BLaER1 treated with 17β-estradiol and CSF1 and Interleukin-3, amounts not matched to agents 10 nM and 100 nM (cell line): ENCODE measurements around the gene TMTC1.

Experiments
- H3K27ac ChIP-seq, 11 experiments: shearing (Covaris generic); formaldehyde crosslinking; 2 replicates each; pipeline ENCODE4 v1.8.1; 2022
- H3K27me3 ChIP-seq, 11 experiments: shearing (Covaris generic); formaldehyde crosslinking; 2 replicates each; pipeline ENCODE4 v1.8.1; 2022
- H3K36me3 ChIP-seq, 11 experiments: shearing (Covaris generic); formaldehyde crosslinking; 2 replicates each; pipeline ENCODE4 v1.8.1; 2022
- H3K4me1 ChIP-seq, 10 experiments: shearing (Covaris generic); formaldehyde crosslinking; 2 replicates each; pipeline ENCODE4 v1.8.1; 2022
- H3K4me2 ChIP-seq, 11 experiments: shearing (Covaris generic); formaldehyde crosslinking; 2 replicates each; pipeline ENCODE4 v1.8.1; 2022
- H3K4me3 ChIP-seq, 10 experiments: shearing (Covaris generic); formaldehyde crosslinking; 2 replicates each; pipeline ENCODE4 v1.8.1; 2022
- H3K9ac ChIP-seq, 11 experiments: shearing (Covaris generic); formaldehyde crosslinking; 2 replicates each; pipeline ENCODE4 v1.8.1; 2022
- H3K9me3 ChIP-seq, 11 experiments: shearing (Covaris generic); formaldehyde crosslinking; replicated peaks in 1 of 11; 2 replicates each; pipeline ENCODE4 v1.8.1; 2022
- H4K20me1 ChIP-seq, 11 experiments: shearing (Covaris generic); formaldehyde crosslinking; 2 replicates each; pipeline ENCODE4 v1.8.1; 2022
- Cebpa-rat ChIP-seq, 11 experiments: shearing (Covaris generic); IDR thresholded peaks; 2 replicates each; pipeline ENCODE4 v1.8.1; 2022

TMTC1 gene

DNA sequence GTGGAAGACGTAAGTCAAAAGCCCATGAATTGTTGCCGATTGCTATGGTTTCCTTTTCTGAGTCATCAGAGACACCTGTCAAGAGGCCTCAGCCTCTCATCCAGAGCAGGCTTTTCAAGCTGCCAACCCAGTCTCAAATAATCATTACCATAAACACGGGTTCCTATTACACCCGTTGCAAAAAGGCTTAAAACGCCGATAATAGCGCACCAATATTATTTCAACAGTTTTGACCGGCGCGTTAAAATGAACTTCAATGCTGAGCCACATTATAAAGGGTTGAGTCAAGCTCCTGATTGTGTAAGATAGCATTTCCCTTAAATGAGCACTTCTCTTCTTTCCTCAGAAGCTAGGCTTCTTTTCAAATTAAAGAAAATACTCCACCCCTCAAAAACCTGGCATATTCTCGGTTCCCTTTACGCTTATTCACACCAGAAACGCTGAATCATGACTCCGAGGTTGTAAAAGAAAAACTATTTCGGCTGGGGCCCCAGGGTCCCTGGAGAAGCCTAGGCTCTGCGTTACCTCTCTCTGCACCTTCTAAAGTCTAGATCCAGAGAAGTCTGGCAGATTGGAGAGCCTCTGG is 1.4 kb downstream of the TMTC1 start:
- peak overlapping the region in 4 of 11 experiments; percentile 8 to 57 (median 41); a peak in 6 of 22 replicates for H3K27ac ChIP-seq
- no peak overlapping the region for H3K4me3 ChIP-seq
- no peaks in the 10 kb centered on the region for H3K27me3 ChIP-seq
- H4K20me1 ChIP-seq = no peaks in the 10 kb centered on the region
- peaks cover 20 to 32% (median 29%) of the 10 kb centered on the region in 11 experiments for H3K9me3 ChIP-seq
- no peak for TF ChIP-seq Cebpa-rat (IDR thresholded peaks at IDR 0.05)
- H3K4me1 ChIP-seq = peaks cover 0 to 19% (median 0%) of the 10 kb centered on the region in 10 experiments; a peak in 7 of 20 replicates
- H3K36me3 ChIP-seq = no peaks in the 10 kb centered on the region
- H3K9ac ChIP-seq = no peak overlapping the region; a peak in 1 of 22 replicates
- H3K4me2 ChIP-seq = peak overlapping the region in 5 of 11 experiments; percentile 17 to 62 (median 47); a peak in 8 of 22 replicates

DNA sequence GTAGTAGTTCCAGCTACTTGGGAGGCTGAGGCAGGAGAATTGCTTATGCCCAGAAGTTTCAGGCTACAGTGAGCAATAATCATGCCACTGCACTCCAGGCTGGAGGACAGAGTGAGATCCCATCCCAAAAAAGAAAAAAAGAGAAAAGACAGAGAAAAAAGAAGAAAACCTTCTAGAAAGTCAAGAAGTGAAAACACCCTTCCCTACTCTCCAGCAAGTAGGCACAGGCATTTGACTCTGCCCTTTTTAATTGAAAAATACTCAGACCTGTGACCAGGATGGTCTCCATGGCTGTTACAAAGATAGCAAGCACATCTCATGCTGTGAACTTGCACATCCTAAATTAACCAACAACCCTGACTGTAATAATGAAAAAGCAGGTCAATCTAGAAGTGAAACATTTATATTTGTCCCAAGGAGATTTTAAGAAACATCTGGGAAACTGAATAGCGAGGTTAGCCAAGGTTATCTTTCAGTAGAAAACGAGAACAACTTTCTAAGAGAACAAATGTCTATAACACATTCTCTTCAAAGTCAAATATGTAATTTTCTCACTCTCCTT is 2.0 kb downstream of the TMTC1 start:
- peak overlapping the region in 4 of 11 experiments; percentile 8 to 57 (median 41); a peak in 5 of 22 replicates for H3K27ac ChIP-seq

DNA sequence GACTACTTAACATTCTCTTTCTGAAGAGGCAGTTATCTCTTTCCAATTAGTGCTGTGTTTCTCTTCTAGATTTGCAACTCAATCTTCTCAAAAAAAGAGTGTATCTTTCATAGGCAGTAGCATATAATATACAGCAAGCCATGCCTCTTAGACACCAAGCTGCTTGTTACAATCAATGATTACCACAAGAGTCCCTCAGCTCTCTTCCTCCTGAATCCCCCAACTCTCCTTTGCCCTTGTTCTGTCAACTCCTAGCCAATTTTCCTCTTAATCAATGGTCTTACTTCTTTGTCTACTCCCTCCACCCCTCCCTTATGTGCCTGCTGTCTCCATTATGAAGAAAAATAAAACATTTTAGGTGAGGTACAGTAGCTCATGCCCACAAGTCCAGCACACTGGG is 2.6 kb downstream of the TMTC1 start:
- Histone ChIP-seq H3K9me3 (peaks cover 20 to 40% (median 30%) of the 10 kb centered on the region in 11 experiments), H3K4me3 (no peak overlapping the region), H4K20me1 (no peaks in the 10 kb centered on the region), H3K36me3 (no peaks in the 10 kb centered on the region), H3K27me3 (no peaks in the 10 kb centered on the region), H3K9ac (no peak overlapping the region), H3K27ac (no peak overlapping the region), H3K4me1 (peaks cover 0 to 19% (median 0%) of the 10 kb centered on the region in 10 experiments; a peak in 7 of 20 replicates), H3K4me2 (peak overlapping the region in 4 of 11 experiments; percentile 27 to 62 (median 54); a peak in 3 of 22 replicates)
- TF ChIP-seq Cebpa-rat (IDR thresholded peaks at IDR 0.05) = no peak

More for the DNA sequence above, 2.0 kb downstream of the TMTC1 start:
- Histone ChIP-seq H3K4me1 (peaks cover 0 to 19% (median 0%) of the 10 kb centered on the region in 10 experiments; a peak in 7 of 20 replicates), H3K4me3 (no peak overlapping the region), H3K9ac (no peak overlapping the region; a peak in 1 of 22 replicates), H3K4me2 (peak overlapping the region in 5 of 11 experiments; percentile 17 to 62 (median 47); a peak in 7 of 22 replicates), H3K9me3 (peaks cover 20 to 34% (median 29%) of the 10 kb centered on the region in 11 experiments), H3K27me3 (no peaks in the 10 kb centered on the region), H4K20me1 (no peaks in the 10 kb centered on the region), H3K36me3 (no peaks in the 10 kb centered on the region)
- no peak for TF ChIP-seq Cebpa-rat (IDR thresholded peaks at IDR 0.05)

DNA sequence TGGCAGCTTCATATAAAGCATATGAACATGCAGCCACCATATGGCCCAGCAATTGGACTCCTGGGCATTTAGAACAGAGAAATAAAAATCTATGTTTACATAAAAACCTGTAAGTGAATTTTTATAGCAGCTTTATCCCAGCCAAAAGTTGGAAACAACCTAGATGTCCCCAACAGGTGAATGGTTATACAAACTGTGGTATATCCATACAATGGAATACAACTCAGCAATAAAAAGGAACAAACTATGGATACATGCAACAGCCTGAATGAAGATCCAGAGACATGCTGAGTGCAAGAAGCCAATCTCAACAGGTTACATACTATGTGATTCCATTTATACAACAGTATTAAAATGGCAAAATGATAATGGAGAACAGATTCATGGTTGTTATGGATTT is 3.7 kb downstream of the TMTC1 start:
- no peaks in the 10 kb centered on the region for H4K20me1 ChIP-seq
- no peaks in the 10 kb centered on the region for H3K27me3 ChIP-seq
- H3K9me3 ChIP-seq = peaks cover 28 to 51% (median 41%) of the 10 kb centered on the region in 11 experiments
- no peak overlapping the region for H3K4me2 ChIP-seq
- H3K36me3 ChIP-seq = no peaks in the 10 kb centered on the region
- no peak overlapping the region for H3K27ac ChIP-seq
- peaks cover 0 to 19% (median 0%) of the 10 kb centered on the region in 10 experiments; a peak in 7 of 20 replicates for H3K4me1 ChIP-seq
- no peak for TF ChIP-seq Cebpa-rat (IDR thresholded peaks at IDR 0.05)
- no peak overlapping the region for H3K4me3 ChIP-seq
- H3K9ac ChIP-seq = no peak overlapping the region

DNA sequence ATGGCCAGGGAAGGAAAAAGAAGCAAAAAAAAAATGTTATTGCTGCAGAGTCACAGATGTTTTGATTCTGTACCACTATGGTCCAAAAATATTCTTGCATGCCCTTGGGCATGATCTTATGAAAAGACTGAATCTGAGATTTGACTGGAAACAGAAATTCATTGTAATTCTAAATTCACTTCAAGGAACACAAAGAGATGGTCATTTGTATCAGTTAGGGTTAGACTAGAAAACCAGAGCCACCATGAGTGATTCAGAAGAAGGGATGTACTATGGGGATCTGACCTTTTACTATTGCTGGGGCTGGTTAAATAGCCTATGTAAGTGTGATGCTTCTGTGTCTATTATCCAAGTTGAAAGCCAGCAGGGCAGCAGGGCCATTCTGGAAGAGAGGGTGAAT is 5.2 kb downstream of the TMTC1 start:
- TF ChIP-seq Cebpa-rat (IDR thresholded peaks at IDR 0.05) = no peak
- Histone ChIP-seq H3K27me3 (no peaks in the 10 kb centered on the region), H3K4me3 (no peak overlapping the region), H4K20me1 (no peaks in the 10 kb centered on the region), H3K9ac (no peak overlapping the region), H3K4me1 (peaks cover 0 to 19% (median 0%) of the 10 kb centered on the region in 10 experiments; a peak in 7 of 20 replicates), H3K27ac (no peak overlapping the region), H3K4me2 (no peak overlapping the region), H3K36me3 (no peaks in the 10 kb centered on the region), H3K9me3 (peaks cover 28 to 56% (median 39%) of the 10 kb centered on the region in 11 experiments)

GRCh38 chr12:29773076-29773475 is 10.7 kb downstream of the TMTC1 start:
- Histone ChIP-seq H3K4me2 (no peak overlapping the region), H3K4me1 (peaks cover 0 to 8% (median 5%) of the 10 kb centered on the region in 10 experiments; a peak in 12 of 20 replicates), H3K4me3 (no peak overlapping the region), H3K9me3 (peaks cover 16 to 34% (median 22%) of the 10 kb centered on the region in 11 experiments), H4K20me1 (no peaks in the 10 kb centered on the region), H3K27ac (no peak overlapping the region), H3K9ac (no peak overlapping the region), H3K27me3 (no peaks in the 10 kb centered on the region), H3K36me3 (no peaks in the 10 kb centered on the region)
- no peak for TF ChIP-seq Cebpa-rat (IDR thresholded peaks at IDR 0.05)

DNA sequence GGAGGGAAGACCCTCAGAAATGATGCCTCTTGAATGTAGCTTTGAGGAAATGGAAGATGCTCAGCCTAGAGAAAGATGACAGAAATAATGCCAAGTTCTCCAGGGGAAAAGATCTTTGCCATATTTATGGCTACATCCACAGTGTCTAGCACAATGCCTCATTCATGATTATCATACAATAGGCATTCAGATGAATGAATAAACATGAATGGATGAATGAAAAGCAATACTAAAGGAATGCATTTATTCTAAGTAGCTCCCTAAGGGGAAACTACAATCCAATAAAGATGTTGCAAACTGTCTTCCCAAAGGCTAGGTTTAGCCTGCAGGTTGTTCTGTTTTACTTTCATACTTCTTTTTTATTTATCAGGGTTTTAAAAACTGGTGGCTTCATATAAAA is 12.0 kb downstream of the TMTC1 start:
- no peak for TF ChIP-seq Cebpa-rat (IDR thresholded peaks at IDR 0.05)
- H3K36me3 ChIP-seq = no peaks in the 10 kb centered on the region

DNA sequence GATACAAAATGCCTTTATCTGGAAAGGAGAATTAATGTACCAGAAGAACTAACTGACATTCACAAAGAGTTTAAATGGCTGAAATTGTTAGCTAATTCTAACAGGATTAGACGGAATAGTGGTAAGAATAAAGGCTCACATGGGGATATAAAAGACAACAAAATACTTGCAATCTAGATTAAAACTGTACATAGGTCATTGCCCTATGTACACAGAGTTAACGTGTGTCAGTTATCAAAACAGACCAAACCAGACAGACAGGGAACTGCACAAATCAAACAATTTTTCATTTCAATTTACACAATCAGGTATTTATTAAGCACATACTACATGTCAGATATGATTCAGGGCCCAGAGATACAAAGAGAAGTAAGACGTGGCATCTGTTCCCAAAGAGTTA is 12.6 kb downstream of the TMTC1 start:
- H3K4me3 ChIP-seq = no peak overlapping the region
- no peaks in the 10 kb centered on the region for H3K27me3 ChIP-seq
- no peak overlapping the region for H3K9ac ChIP-seq
- TF ChIP-seq Cebpa-rat (IDR thresholded peaks at IDR 0.05) = no peak
- no peaks in the 10 kb centered on the region for H4K20me1 ChIP-seq
- H3K4me2 ChIP-seq = no peak overlapping the region
- H3K27ac ChIP-seq = no peak overlapping the region
- H3K36me3 ChIP-seq = no peaks in the 10 kb centered on the region
- peaks cover 15 to 25% (median 19%) of the 10 kb centered on the region in 11 experiments for H3K9me3 ChIP-seq
- H3K4me1 ChIP-seq = peaks cover 0 to 9% (median 6%) of the 10 kb centered on the region in 10 experiments; a peak in 12 of 20 replicates

More for the DNA sequence above, 12.0 kb downstream of the TMTC1 start:
- H3K4me2 ChIP-seq = no peak overlapping the region
- H3K27ac ChIP-seq = no peak overlapping the region
- peaks cover 16 to 31% (median 22%) of the 10 kb centered on the region in 11 experiments for H3K9me3 ChIP-seq
- H3K4me1 ChIP-seq = peaks cover 0 to 9% (median 6%) of the 10 kb centered on the region in 10 experiments; a peak in 12 of 20 replicates
- no peaks in the 10 kb centered on the region for H3K27me3 ChIP-seq
- H4K20me1 ChIP-seq = no peaks in the 10 kb centered on the region
- H3K4me3 ChIP-seq = no peak overlapping the region
- H3K9ac ChIP-seq = no peak overlapping the region

GRCh38 chr12:29769162-29769858 is 14.4 kb downstream of the TMTC1 start:
- no peak for TF ChIP-seq Cebpa-rat (IDR thresholded peaks at IDR 0.05)
- H3K27ac ChIP-seq = no peak overlapping the region
- H3K4me2 ChIP-seq = no peak overlapping the region
- H3K36me3 ChIP-seq = no peaks in the 10 kb centered on the region
- peaks cover 0 to 7% (median 1%) of the 10 kb centered on the region in 11 experiments; a peak in 8 of 22 replicates for H3K9me3 ChIP-seq
- H3K4me1 ChIP-seq = peaks cover 0 to 9% (median 6%) of the 10 kb centered on the region in 10 experiments; a peak in 12 of 20 replicates
- no peaks in the 10 kb centered on the region for H3K27me3 ChIP-seq
- no peak overlapping the region for H3K4me3 ChIP-seq
- no peaks in the 10 kb centered on the region for H4K20me1 ChIP-seq
- H3K9ac ChIP-seq = no peak overlapping the region
